H9 (cell line): ENCODE results near the gene APPBP2. TPM values are rescaled to one million over a fixed set of nuclear protein-coding genes. Genes with fewer than 3 reads are reported as not detected.

Source experiments
- DNase-seq: peaks from one replicate; pipeline ENCODE4 v3.0.0-alpha.2; 2017
- H2AFZ ChIP-seq: one replicate; pipeline ENCODE4 v1.6.1; 2013; ENCODE audit warnings: mild to moderate bottlenecking, low read length, control low read depth, moderate library complexity
- H2AK5ac ChIP-seq: 2 replicates; pipeline ENCODE4 v1.6.1; 2013; ENCODE audit warnings: low read length, control low read depth, mixed read lengths; ENCODE audit not compliant: insufficient read length
- H2BK120ac ChIP-seq: one replicate; pipeline ENCODE4 v1.6.1; 2013; ENCODE audit warnings: low read depth, mild to moderate bottlenecking, low read length, control low read depth, inconsistent platforms; ENCODE audit not compliant: poor library complexity, severe bottlenecking
- H2BK12ac ChIP-seq: 2 replicates; pipeline ENCODE4 v1.6.1; 2013; ENCODE audit warnings: low read length, control low read depth, mixed read lengths, low read depth; ENCODE audit not compliant: insufficient read length
- H2BK15ac ChIP-seq: 2 replicates; pipeline ENCODE4 v1.6.1; 2013; ENCODE audit warnings: low read depth, low read length, control low read depth
- H2BK20ac ChIP-seq: one replicate; pipeline ENCODE4 v1.6.1; 2013; ENCODE audit warnings: low read depth, mild to moderate bottlenecking, low read length, control low read depth, inconsistent platforms; ENCODE audit not compliant: poor library complexity, severe bottlenecking
- H2BK5ac ChIP-seq: 2 replicates; pipeline ENCODE4 v1.6.1; 2013; ENCODE audit warnings: low read length, control low read depth, mixed read lengths; ENCODE audit not compliant: insufficient read length
- H3K14ac ChIP-seq: 2 replicates; pipeline ENCODE4 v1.6.1; 2013; ENCODE audit warnings: low read length, control low read depth; ENCODE audit not compliant: insufficient read depth
- H3K18ac ChIP-seq: 2 replicates; pipeline ENCODE4 v1.6.1; 2013; ENCODE audit warnings: low read depth, mild to moderate bottlenecking, mixed read lengths, low read length, control low read depth; ENCODE audit not compliant: insufficient read length
- H3K23ac ChIP-seq: 2 replicates; pipeline ENCODE4 v1.6.1; 2013; ENCODE audit warnings: low read length, control low read depth, mixed read lengths, low read depth; ENCODE audit not compliant: insufficient read length
- H3K23me2 ChIP-seq: 2 replicates; pipeline ENCODE4 v1.6.1; 2013; ENCODE audit warnings: low read depth, mild to moderate bottlenecking, mixed read lengths, low read length, control low read depth; ENCODE audit not compliant: insufficient read length, poor library complexity, severe bottlenecking
- H3K27ac ChIP-seq: 2 replicates; pipeline ENCODE4 v1.5.1; 2013; ENCODE audit warnings: low read length, control low read depth, mixed read lengths, low read depth; ENCODE audit not compliant: insufficient read length
- H3K27me3 ChIP-seq: 2 replicates; pipeline ENCODE4 v1.6.1; 2013; ENCODE audit warnings: low read length, control low read depth, inconsistent platforms; ENCODE audit not compliant: insufficient read depth
- H3K4ac ChIP-seq: 2 replicates; pipeline ENCODE4 v1.6.1; 2013; ENCODE audit warnings: low read depth, mild to moderate bottlenecking, control low read depth, inconsistent platforms, low read length, moderate library complexity
- H3K4me1 ChIP-seq: 2 replicates; pipeline ENCODE4 v1.6.1; 2013; ENCODE audit warnings: low read length, control low read depth, inconsistent platforms; ENCODE audit not compliant: insufficient read depth
- H3K4me2 ChIP-seq: 2 replicates; pipeline ENCODE4 v1.6.1; 2013; ENCODE audit warnings: low read length, control low read depth, mixed read lengths; ENCODE audit not compliant: insufficient read length, insufficient read depth
- H3K56ac ChIP-seq: 2 replicates; pipeline ENCODE4 v1.6.1; 2013; ENCODE audit warnings: low read depth, mild to moderate bottlenecking, mixed read lengths, low read length, control low read depth; ENCODE audit not compliant: insufficient read length
- H3K79me1 ChIP-seq: 2 replicates; pipeline ENCODE4 v1.6.1; 2013; ENCODE audit warnings: low read depth, mild to moderate bottlenecking, moderate library complexity, low read length, control low read depth, inconsistent platforms; ENCODE audit not compliant: insufficient read depth, poor library complexity, severe bottlenecking
- H3K79me2 ChIP-seq: 2 replicates; pipeline ENCODE4 v1.6.1; 2013; ENCODE audit warnings: low read length, control low read depth, inconsistent platforms; ENCODE audit not compliant: insufficient read depth
- H3K9ac ChIP-seq: 2 replicates; pipeline ENCODE4 v1.6.1; 2013; ENCODE audit warnings: low read length, control low read depth, mixed read lengths; ENCODE audit not compliant: insufficient read length; ENCODE audit errors: extremely low read depth
- H3K9me3 ChIP-seq: one replicate; pipeline ENCODE4 v1.6.1; 2013; ENCODE audit warnings: low read depth, low read length, inconsistent platforms; ENCODE audit not compliant: control insufficient read depth
- H3T11ph ChIP-seq: one replicate; pipeline ENCODE4 v1.6.1; 2013; ENCODE audit warnings: mild to moderate bottlenecking, low read length, control low read depth, inconsistent platforms
- H4K20me1 ChIP-seq: one replicate; pipeline ENCODE4 v1.6.1; 2013; ENCODE audit not compliant: control insufficient read depth, insufficient read length, insufficient read depth
- H4K5ac ChIP-seq: 2 replicates; pipeline ENCODE4 v1.6.1; 2013; ENCODE audit warnings: low read depth, mild to moderate bottlenecking, mixed read lengths, low read length, control low read depth; ENCODE audit not compliant: insufficient read length
- H4K8ac ChIP-seq: replicated peaks from 2 replicates; pipeline ENCODE4 v1.6.1; 2013; ENCODE audit warnings: low read length, control low read depth, mixed read lengths, low read depth; ENCODE audit not compliant: insufficient read length
- H4K91ac ChIP-seq: 2 replicates; pipeline ENCODE4 v1.6.1; 2013; ENCODE audit warnings: low read depth, mild to moderate bottlenecking, moderate library complexity, mixed read lengths, low read length, control low read depth; ENCODE audit not compliant: insufficient read length
- H3K27ac Mint-ChIP-seq, 3 experiments: 2 replicates in 2 of 3; 3 replicates in 1 of 3; pipeline ENCODE4 v1.8.0; 2020 to 2021; ENCODE audit warnings: mixed read lengths in 3 of 3, mild to moderate bottlenecking in 1 of 3, moderate library complexity in 1 of 3
- H3K27me3 Mint-ChIP-seq: 2 replicates; pipeline ENCODE4 v1.8.0; 2021; ENCODE audit warnings: low read depth, mild to moderate bottlenecking, moderate library complexity, mixed read lengths
- H3K36me3 Mint-ChIP-seq, 3 experiments: 2 replicates in 2 of 3; 3 replicates in 1 of 3; pipeline ENCODE4 v1.8.0; 2020 to 2021; ENCODE audit warnings: low read depth in 3 of 3, mixed read lengths in 3 of 3; ENCODE audit not compliant: insufficient read depth in 1 of 3
- H3K4me1 Mint-ChIP-seq, 2 experiments: 2 replicates each; pipeline ENCODE4 v1.8.0; 2020; ENCODE audit warnings: mixed read lengths in 2 of 2
- H3K4me3 Mint-ChIP-seq, 2 experiments: 2 replicates in 1 of 2; 3 replicates in 1 of 2; pipeline ENCODE4 v1.8.0; 2020 to 2021; ENCODE audit warnings: mild to moderate bottlenecking in 2 of 2, mixed read lengths in 2 of 2, moderate library complexity in 1 of 2
- H3K9me3 Mint-ChIP-seq, 2 experiments: 2 replicates in 1 of 2; 3 replicates in 1 of 2; pipeline ENCODE4 v1.8.0; 2020; ENCODE audit warnings: mild to moderate bottlenecking in 2 of 2, mixed read lengths in 2 of 2, moderate library complexity in 1 of 2
- WGBS: extraction: QIAGEN DNeasy Blood & Tissue Kit; methylation state at CpG from one replicate; pipeline ENCODE4 v1.1.7; 2013; ENCODE audit warnings: missing lambda C conversion rate, low lambda C conversion rate, mixed read lengths; ENCODE audit not compliant: insufficient read length; ENCODE audit errors: extremely low coverage; 5-methylcytosine and 5-hydroxymethylcytosine counted together
- total RNA-seq: library from RNA; stranded (reverse); gene quantifications from 2 replicates; pipeline ENCODE4 v1.2.1, GENCODE V29; 2021
- TF ChIP-seq, protein P1 (sequence below): fragments of 200-600 bp; sonication (generic); conservative IDR thresholded peaks from 3 replicates; pipeline ENCODE4 v1.8.0; 2021; ENCODE audit warnings: antibody characterized with exemption, mild to moderate bottlenecking

APPBP2 gene
- total RNA-seq, 1 experiment from 2014 or later = 17.0 TPM

DNA sequence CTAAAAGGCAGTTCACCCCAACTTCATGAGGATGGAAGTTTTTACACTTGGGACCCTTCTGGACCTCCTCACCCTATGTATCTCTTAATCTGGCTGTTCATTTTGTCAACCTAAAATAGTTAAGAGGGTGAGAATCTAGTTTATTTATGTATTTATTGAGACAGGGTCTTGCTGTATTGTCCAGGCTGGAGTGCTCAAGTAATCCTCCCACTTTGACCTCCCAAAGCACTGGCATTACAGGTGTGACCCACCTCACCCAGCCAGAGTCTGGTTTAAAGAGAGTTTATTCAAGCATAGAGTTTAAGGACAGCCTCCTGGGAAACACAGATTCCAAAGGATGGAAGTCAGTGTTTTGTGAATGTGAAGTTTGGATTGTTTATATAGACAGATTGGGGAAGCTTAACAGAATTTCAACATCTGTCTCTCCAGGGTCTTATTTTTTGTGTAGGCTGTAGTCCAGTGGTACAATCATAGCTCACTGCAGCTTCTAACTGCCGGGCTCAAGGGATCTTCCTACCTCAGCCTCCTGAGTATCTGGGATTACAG, 8.0 kb upstream of the APPBP2 start:
- Mint-ChIP-seq H3K27ac (no peak overlapping the region), H3K36me3 (peaks cover 2 to 18% (median 10%) of the 10 kb centered on the region in 3 experiments; a peak in 6 of 7 replicates), H3K9me3 (peaks cover 0 to 16% of the 10 kb centered on the region in 2 experiments; a peak in 1 of 5 replicates), H3K4me1 (peaks cover 0 to 7% of the 10 kb centered on the region in 2 experiments; a peak in 1 of 4 replicates), H3K4me3 (no peak overlapping the region), H3K27me3 (no peaks in the 10 kb centered on the region; the same call in 1 of the 2 replicates)
- H2BK20ac ChIP-seq = no peak overlapping the region
- H2AFZ ChIP-seq = no peak overlapping the region
- no peak overlapping the region for H3K27ac ChIP-seq
- H3K4ac ChIP-seq = no peak overlapping the region
- no peaks in the 10 kb centered on the region for H3K27me3 ChIP-seq
- no peak overlapping the region for H4K5ac ChIP-seq
- no peak overlapping the region for H3K4me2 ChIP-seq
- H2AK5ac ChIP-seq = no peak overlapping the region
- no peak overlapping the region for H4K8ac ChIP-seq
- no peak overlapping the region for H2BK12ac ChIP-seq
- H3K56ac ChIP-seq = no peak overlapping the region
- no CpG with 5 or more reads among the region's 1 CpG for WGBS
- H3K23me2 ChIP-seq = no peaks in the 10 kb centered on the region
- H3K9ac ChIP-seq = no peak overlapping the region
- H3K18ac ChIP-seq = no peak overlapping the region
- no peak overlapping the region for H2BK120ac ChIP-seq
- TF ChIP-seq, protein P1, sequence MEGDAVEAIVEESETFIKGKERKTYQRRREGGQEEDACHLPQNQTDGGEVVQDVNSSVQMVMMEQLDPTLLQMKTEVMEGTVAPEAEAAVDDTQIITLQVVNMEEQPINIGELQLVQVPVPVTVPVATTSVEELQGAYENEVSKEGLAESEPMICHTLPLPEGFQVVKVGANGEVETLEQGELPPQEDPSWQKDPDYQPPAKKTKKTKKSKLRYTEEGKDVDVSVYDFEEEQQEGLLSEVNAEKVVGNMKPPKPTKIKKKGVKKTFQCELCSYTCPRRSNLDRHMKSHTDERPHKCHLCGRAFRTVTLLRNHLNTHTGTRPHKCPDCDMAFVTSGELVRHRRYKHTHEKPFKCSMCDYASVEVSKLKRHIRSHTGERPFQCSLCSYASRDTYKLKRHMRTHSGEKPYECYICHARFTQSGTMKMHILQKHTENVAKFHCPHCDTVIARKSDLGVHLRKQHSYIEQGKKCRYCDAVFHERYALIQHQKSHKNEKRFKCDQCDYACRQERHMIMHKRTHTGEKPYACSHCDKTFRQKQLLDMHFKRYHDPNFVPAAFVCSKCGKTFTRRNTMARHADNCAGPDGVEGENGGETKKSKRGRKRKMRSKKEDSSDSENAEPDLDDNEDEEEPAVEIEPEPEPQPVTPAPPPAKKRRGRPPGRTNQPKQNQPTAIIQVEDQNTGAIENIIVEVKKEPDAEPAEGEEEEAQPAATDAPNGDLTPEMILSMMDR = no peak
- no peaks in the 10 kb centered on the region for H3K4me1 ChIP-seq
- H2BK15ac ChIP-seq = no peak overlapping the region
- H3K79me1 ChIP-seq = no peaks in the 10 kb centered on the region
- H3K14ac ChIP-seq = no peak overlapping the region
- no peaks in the 10 kb centered on the region for H3K79me2 ChIP-seq
- no peaks in the 10 kb centered on the region for H4K20me1 ChIP-seq
- DNase-seq = no peak
- no peaks in the 10 kb centered on the region for H3K9me3 ChIP-seq
- no peak overlapping the region for H3T11ph ChIP-seq
- no peak overlapping the region for H3K23ac ChIP-seq
- no peak overlapping the region for H2BK5ac ChIP-seq
- no peak overlapping the region for H4K91ac ChIP-seq
